GM23248 (cell line): Measurements from ENCODE around the gene MYOG.

Experiments used
- EZH2 ChIP-seq: fragments of 200-600 bp; sonication (generic); IDR thresholded peaks from 2 replicates; pipeline ENCODE4 v1.6.1; 2018; ENCODE audit warnings: antibody characterized with exemption, mild to moderate bottlenecking; ENCODE audit not compliant: insufficient read depth, poor library complexity, severe bottlenecking
- EZH2phosphoT487 ChIP-seq: fragments of 200-600 bp; sonication (generic); IDR thresholded peaks from 2 replicates; pipeline ENCODE4 v1.6.1; 2018; ENCODE audit warnings: antibody characterized with exemption, moderate library complexity, mild to moderate bottlenecking, low read depth; ENCODE audit not compliant: insufficient read depth

- no peak for TF ChIP-seq EZH2
- TF ChIP-seq EZH2phosphoT487: no peak
These were observed 9.7 kb downstream of the MYOG start for GRCh38 chr1:203076031-203076511.
